ENCODE measurements around the gene PPARD. TPM values are rescaled to one million over a fixed set of nuclear protein-coding genes. Genes with fewer than 3 reads are reported as not detected.
"Not testable (repeated sequence)": the region's sequence is repeated elsewhere in the genome, so short reads cannot be mapped to it uniquely, and the experiment has no call there.

PPARD gene
- total RNA-seq, 4 donors from 2014 or later, result 24.8 to 67.9 (median 45.4) TPM

DNA sequence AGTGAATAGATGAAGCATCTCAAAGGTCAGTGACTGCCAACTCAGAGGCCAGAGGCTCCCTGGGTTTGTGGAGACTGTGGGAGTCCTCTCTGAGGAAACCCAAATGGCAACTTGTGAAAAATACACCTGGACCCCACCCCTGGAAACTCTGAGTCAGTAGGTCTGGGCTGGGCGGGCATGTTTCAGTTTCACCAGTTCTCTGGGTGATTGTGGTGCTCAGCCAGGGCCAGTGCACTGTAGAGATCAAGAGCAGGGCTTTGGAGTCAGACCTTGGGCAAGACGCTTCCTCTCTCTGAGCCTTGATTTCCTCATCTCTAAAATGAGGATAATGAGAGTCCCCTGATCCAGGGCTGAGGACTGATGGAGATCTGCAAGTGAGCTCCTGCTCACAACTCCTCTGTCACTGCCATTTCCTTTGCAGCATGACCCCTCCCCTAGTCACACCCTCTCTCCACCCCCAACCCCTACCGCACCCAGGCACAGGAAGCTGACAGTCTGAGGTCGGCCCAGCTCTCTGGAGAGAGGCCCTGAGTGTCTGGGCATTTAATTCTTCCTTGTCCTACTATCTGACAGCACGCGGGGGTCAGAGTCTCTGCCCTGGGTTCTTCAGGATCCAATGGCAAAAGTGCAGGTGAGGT lies 39.6 kb upstream of the PPARD start:
- Histone ChIP-seq H3K9me3 (no peaks in the 10 kb centered on the region), H3K4me3 (peak overlapping the region; percentile 10 to 27 (median 20))

DNA sequence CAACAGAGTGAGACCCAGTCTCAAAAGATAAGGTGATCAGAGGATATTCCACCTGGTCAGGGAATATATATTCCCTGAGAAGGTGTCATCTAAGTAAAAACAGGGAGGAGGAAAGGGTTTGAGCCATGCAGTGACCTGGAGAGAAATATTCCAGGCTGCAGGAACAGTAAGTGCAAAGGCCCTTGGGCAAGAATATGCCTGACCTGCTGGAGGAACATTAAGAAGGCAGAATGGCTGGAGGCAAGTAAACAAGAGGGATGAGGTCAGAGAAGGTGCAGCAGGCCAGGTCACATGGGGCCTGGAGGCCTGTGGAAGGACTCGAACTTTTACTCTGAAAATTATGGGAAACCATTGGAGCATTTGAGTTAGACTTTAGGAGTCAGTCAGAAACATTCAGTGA lies 38.1 kb upstream of the PPARD start:
- peak overlapping the region in 2 of 4 donors; percentile 70 to 96 for H3K27ac ChIP-seq
- H3K27me3 ChIP-seq, result no peaks in the 10 kb centered on the region
- no peaks in the 10 kb centered on the region for H3K36me3 ChIP-seq
- H3K4me3 ChIP-seq, result no peak overlapping the region
- H3K9me3 ChIP-seq, result no peaks in the 10 kb centered on the region
- TF ChIP-seq, protein P1, sequence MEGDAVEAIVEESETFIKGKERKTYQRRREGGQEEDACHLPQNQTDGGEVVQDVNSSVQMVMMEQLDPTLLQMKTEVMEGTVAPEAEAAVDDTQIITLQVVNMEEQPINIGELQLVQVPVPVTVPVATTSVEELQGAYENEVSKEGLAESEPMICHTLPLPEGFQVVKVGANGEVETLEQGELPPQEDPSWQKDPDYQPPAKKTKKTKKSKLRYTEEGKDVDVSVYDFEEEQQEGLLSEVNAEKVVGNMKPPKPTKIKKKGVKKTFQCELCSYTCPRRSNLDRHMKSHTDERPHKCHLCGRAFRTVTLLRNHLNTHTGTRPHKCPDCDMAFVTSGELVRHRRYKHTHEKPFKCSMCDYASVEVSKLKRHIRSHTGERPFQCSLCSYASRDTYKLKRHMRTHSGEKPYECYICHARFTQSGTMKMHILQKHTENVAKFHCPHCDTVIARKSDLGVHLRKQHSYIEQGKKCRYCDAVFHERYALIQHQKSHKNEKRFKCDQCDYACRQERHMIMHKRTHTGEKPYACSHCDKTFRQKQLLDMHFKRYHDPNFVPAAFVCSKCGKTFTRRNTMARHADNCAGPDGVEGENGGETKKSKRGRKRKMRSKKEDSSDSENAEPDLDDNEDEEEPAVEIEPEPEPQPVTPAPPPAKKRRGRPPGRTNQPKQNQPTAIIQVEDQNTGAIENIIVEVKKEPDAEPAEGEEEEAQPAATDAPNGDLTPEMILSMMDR (IDR thresholded peaks at IDR 0.05), result no peak
- TF ChIP-seq POLR2A (IDR thresholded peaks at IDR 0.05), result no peak
- DNase-seq, result peak in 1 of 3 donors; percentile 41
- peaks cover 4 to 32% (median 16%) of the 10 kb centered on the region in 4 donors for H3K4me1 ChIP-seq

More for the DNA sequence above, 39.6 kb upstream of the PPARD start:
- H3K27me3 ChIP-seq, result no peaks in the 10 kb centered on the region
- H3K27ac ChIP-seq, result peak overlapping the region; percentile 58 to 96 (median 76)
- DNase-seq, result peak; percentile 74 to 92 (median 89)
- TF ChIP-seq POLR2A (IDR thresholded peaks at IDR 0.05), result peak; percentile 28 to 64
- TF ChIP-seq, protein P1 (IDR thresholded peaks at IDR 0.05), result no peak
- peaks cover 4 to 35% (median 21%) of the 10 kb centered on the region in 4 donors for H3K4me1 ChIP-seq
- no peaks in the 10 kb centered on the region for H3K36me3 ChIP-seq

DNA sequence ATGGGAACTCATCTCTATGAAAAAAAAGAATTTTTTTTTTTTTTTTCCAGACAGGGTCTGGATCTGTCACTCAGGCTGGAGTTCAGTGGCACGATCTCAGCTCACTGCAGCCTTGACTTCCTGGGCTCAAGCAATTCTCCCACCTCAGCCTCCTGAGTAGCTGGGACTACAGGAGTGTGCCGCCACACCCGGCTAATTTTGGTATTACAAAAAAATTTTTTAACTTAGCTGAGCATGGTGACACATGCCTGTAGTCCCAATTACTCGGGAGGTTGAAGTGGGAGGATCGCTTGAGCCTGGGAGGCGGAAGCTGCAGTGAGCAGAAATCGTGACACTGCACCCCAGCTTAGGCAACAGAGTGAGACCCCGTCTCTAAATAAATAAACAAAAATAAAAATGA lies 37.2 kb upstream of the PPARD start:
- DNase-seq, result peak in 1 of 3 donors; percentile 31
- peak overlapping the region in 1 of 4 donors; percentile 19 for H3K27ac ChIP-seq
- no peaks in the 10 kb centered on the region for H3K36me3 ChIP-seq
- TF ChIP-seq POLR2A (IDR thresholded peaks at IDR 0.05), result no peak
- H3K27me3 ChIP-seq, result no peaks in the 10 kb centered on the region
- H3K4me1 ChIP-seq, result peaks cover 4 to 28% (median 16%) of the 10 kb centered on the region in 4 donors
- H3K4me3 ChIP-seq, result no peak overlapping the region
- H3K9me3 ChIP-seq, result no peaks in the 10 kb centered on the region

DNA sequence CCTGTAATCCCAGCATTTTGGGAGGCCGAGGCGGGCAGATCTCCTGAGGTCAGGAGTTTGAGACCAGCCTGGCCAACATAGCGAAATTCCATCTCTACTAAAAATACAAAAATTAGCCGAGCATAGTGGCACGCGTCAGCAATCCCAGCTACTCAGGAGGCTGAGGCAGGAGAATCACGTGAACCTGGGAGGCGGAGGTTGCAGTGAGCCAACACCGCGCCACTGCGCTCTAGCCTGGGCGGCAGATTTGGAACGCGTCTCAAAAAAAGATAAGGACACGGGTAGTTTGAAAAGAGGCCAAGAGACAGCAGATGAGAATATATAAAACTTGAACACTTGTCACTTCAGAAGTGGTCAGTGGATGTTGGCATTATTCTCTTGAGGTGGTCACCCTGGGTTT lies 35.2 kb upstream of the PPARD start:
- DNase-seq, result peak in 1 of 3 donors; percentile 26
- not testable (repeated sequence) for H3K36me3 ChIP-seq, H3K27ac ChIP-seq, H3K4me3 ChIP-seq, H3K27me3 ChIP-seq, H3K9me3 ChIP-seq
- peaks cover 4 to 33% (median 21%) of the 10 kb centered on the region in 4 donors for H3K4me1 ChIP-seq

DNA sequence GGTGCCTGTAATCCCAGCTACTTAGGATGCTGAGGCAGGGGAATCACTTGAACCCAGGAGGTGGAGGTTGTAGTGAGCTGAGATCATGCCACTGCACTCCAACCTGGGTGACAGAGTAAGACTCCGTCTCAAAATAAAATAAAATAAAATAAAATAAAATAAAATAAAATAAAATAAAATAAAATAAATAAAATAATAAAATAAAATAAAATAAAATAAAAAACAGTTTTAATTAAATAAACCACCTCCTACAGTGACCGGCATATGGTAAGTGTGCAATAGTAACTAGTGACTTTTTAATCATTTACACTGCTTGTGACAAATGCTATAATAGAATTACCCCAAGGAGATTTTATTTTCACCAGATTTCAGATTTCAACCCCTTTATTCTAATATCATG lies 33.8 kb upstream of the PPARD start:
- H3K36me3 ChIP-seq, H3K27me3 ChIP-seq, H3K9me3 ChIP-seq, H3K4me3 ChIP-seq, H3K27ac ChIP-seq, DNase-seq: not testable (repeated sequence)
- peaks cover 0 to 25% (median 22%) of the 10 kb centered on the region in 4 donors for H3K4me1 ChIP-seq

DNA sequence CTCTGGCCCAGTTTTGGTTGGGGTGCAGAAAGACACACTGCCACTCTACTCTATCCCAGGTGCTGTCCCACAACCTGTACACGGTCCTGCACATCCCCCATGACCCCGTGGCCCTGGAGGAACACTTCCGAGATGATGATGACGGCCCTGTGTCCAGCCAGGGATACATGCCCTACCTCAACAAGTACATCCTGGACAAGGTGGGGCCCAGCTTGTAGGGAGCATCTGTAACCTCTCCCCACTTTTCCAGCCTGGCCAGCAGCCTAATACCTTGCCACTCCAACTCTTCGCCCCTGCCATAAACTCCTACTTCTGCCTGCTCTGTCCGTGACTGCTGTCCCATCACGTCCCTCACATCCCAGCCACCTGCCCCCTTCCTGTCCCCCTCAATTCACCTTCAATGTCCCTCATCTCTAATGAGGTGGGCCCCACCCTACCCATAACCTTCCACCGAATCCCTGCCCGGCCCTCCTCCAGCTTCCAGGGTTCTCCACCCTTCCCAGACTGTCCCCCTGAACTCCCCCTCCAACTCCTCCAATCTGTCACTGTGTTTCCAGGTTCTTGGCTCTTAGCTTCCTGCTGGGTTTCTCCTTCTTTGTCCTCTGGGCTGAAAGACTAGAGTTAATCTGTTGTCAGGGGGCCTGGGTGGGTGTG lies 32.6 kb upstream of the PPARD start:
- no peak overlapping the region for H3K4me3 ChIP-seq
- peaks cover 0 to 5% (median 0%) of the 10 kb centered on the region in 3 donors for H3K36me3 ChIP-seq
- TF ChIP-seq, protein P1 (IDR thresholded peaks at IDR 0.05), result no peak
- TF ChIP-seq POLR2A (IDR thresholded peaks at IDR 0.05), result no peak
- DNase-seq, result peak in 1 of 3 donors; percentile 44
- H3K9me3 ChIP-seq, result no peaks in the 10 kb centered on the region
- H3K27ac ChIP-seq, result peak overlapping the region; percentile 70 to 84 (median 79)
- peaks cover 0 to 20% (median 14%) of the 10 kb centered on the region in 4 donors for H3K4me1 ChIP-seq
- no peaks in the 10 kb centered on the region for H3K27me3 ChIP-seq

DNA sequence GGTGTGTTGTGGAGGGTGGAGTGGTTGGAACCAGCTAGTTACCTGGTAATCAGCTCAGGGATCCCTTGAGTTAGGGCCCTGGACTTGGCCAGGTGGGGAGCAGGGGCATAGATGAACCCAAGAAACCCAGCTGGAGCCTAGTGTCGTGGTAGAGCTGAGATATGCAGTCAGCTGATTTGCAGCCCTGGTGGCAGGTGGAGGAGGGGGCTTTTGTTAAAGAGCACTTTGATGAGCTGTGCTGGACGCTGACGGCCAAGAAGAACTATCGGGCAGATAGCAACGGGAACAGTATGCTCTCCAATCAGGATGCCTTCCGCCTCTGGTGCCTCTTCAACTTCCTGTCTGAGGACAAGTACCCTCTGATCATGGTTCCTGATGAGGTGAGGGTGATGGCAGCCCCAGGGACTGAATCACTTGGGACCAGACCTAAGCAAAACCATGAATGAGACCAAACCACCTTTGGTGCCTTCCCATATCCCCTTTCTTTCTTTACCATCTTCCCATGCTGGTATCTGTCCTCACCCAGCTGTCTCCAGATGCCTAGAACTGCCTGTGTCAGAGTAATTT lies 32.0 kb upstream of the PPARD start:
- peak overlapping the region; percentile 70 to 84 (median 79) for H3K27ac ChIP-seq

More for the DNA sequence above, 32.0 kb upstream of the PPARD start:
- no peak overlapping the region for H3K4me3 ChIP-seq
- H3K36me3 ChIP-seq, result peaks cover 0 to 5% (median 0%) of the 10 kb centered on the region in 3 donors
- TF ChIP-seq, protein P1 (IDR thresholded peaks at IDR 0.05), result no peak
- TF ChIP-seq POLR2A (IDR thresholded peaks at IDR 0.05), result no peak
- no peaks in the 10 kb centered on the region for H3K9me3 ChIP-seq
- H3K4me1 ChIP-seq, result peaks cover 0 to 20% (median 14%) of the 10 kb centered on the region in 4 donors
- H3K27me3 ChIP-seq, result no peaks in the 10 kb centered on the region
- peak in 1 of 3 donors; percentile 49 for DNase-seq

All from Peyer's patch (tissue), 4 donors.